ENCODE measurements around the gene PROSER3.

DNA sequence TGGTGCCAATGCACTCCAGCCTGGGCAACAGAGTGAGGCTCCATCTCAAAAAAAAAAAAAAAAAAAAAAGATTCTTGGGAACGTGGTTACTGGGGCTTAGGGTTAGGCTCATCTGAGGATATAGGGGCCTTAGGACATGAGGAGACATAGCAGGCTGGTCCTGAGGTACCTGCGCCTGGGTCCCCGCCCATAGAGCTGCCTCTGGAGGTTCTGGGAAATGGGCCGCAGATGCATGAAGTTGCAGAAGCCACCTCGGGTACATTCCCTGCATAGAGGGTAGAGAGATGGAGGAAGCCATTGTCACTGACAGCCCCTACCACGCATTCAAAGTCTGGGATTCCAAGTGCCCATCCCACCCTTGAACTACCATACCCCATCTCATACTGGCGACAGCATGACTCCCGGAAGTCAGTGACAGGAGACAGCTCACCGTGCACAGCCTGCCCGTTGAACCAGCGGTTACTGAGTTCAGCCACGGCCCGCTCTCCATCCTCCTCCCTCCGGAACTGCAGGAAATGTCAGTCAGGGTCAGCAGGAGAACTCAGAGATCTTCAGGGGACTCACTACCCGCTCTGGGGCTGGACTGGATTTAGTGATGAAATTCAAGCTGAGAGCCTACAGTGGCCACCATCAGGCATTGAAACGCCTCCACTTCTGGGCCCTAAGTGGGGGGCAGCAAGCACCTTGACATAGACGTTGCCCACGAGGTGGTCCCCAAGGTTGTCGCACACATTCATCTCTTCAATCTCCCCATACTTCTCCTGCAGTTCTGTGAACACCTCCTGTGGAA is 14.1 kb upstream of the PROSER3 start:
- no peak for TF ChIP-seq POLR2A (IDR thresholded peaks at IDR 0.05)
- TF ChIP-seq, protein P1, sequence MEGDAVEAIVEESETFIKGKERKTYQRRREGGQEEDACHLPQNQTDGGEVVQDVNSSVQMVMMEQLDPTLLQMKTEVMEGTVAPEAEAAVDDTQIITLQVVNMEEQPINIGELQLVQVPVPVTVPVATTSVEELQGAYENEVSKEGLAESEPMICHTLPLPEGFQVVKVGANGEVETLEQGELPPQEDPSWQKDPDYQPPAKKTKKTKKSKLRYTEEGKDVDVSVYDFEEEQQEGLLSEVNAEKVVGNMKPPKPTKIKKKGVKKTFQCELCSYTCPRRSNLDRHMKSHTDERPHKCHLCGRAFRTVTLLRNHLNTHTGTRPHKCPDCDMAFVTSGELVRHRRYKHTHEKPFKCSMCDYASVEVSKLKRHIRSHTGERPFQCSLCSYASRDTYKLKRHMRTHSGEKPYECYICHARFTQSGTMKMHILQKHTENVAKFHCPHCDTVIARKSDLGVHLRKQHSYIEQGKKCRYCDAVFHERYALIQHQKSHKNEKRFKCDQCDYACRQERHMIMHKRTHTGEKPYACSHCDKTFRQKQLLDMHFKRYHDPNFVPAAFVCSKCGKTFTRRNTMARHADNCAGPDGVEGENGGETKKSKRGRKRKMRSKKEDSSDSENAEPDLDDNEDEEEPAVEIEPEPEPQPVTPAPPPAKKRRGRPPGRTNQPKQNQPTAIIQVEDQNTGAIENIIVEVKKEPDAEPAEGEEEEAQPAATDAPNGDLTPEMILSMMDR (IDR thresholded peaks at IDR 0.05), result no peak
